OCI-LY1 (cell line): ENCODE results near the gene TNNT3.

Source experiments
- H2AFZ ChIP-seq: fragments of 200-600 bp; sonication (generic), shearing (Covaris generic); 2 replicates; pipeline ENCODE4 v1.6.0; 2014; ENCODE audit warnings: antibody characterized with exemption, mild to moderate bottlenecking, low read length
- H3F3A ChIP-seq: fragments of 200-600 bp; sonication (generic), shearing (Covaris generic); 2 replicates; pipeline ENCODE4 v1.6.0; 2014; ENCODE audit warnings: mild to moderate bottlenecking, antibody characterized with exemption, low read length, moderate library complexity; ENCODE audit not compliant: insufficient read depth
- H3K27ac ChIP-seq: fragments of 200-600 bp; sonication (generic); 2 replicates; pipeline ENCODE4 v1.5.1; 2014; ENCODE audit warnings: low read length, mixed run types, mild to moderate bottlenecking, low read depth; ENCODE audit not compliant: poor library complexity, severe bottlenecking
- H3K27me3 ChIP-seq: fragments of 200-600 bp; sonication (generic); 2 replicates; pipeline ENCODE4 v1.6.0; 2014; ENCODE audit warnings: antibody characterized with exemption, mild to moderate bottlenecking, low read length, moderate library complexity; ENCODE audit not compliant: insufficient read depth
- H3K36me3 ChIP-seq: fragments of 200-600 bp; sonication (generic); 2 replicates; pipeline ENCODE4 v1.6.1; 2014; ENCODE audit warnings: mild to moderate bottlenecking, antibody characterized with exemption, low read length, moderate library complexity, mixed read lengths; ENCODE audit not compliant: insufficient read depth
- H3K4me1 ChIP-seq: fragments of 200-600 bp; sonication (generic); 2 replicates; pipeline ENCODE4 v1.5.1; 2014; ENCODE audit warnings: mild to moderate bottlenecking, low read length, moderate library complexity; ENCODE audit not compliant: insufficient read depth, severe bottlenecking
- H3K4me2 ChIP-seq: fragments of 200-600 bp; sonication (generic), shearing (Covaris generic); 2 replicates; pipeline ENCODE4 v1.6.1; 2014; ENCODE audit warnings: low read length
- H3K4me3 ChIP-seq: fragments of 200-600 bp; sonication (generic); 2 replicates; pipeline ENCODE4 v1.5.1; 2014; ENCODE audit warnings: low read length, low read depth, mild to moderate bottlenecking, mixed read lengths; ENCODE audit not compliant: poor library complexity, severe bottlenecking
- H3K79me2 ChIP-seq: fragments of 200-600 bp; shearing (Covaris generic); 2 replicates; pipeline ENCODE4 v1.6.1; 2016; ENCODE audit warnings: mixed run types, low read length, mixed read lengths; ENCODE audit not compliant: insufficient read depth
- H3K9ac ChIP-seq: fragments of 200-600 bp; sonication (generic), shearing (Covaris generic); 2 replicates; pipeline ENCODE4 v1.6.1; 2014; ENCODE audit warnings: mild to moderate bottlenecking, low read length, mixed read lengths
- H3K9me2 ChIP-seq: fragments of 200-600 bp; sonication (generic), shearing (Covaris generic); 2 replicates; pipeline ENCODE4 v1.6.1; 2014; ENCODE audit warnings: low read depth, mild to moderate bottlenecking, low read length, mixed read lengths
- H3K9me3 ChIP-seq: fragments of 200-600 bp; shearing (Covaris generic); 2 replicates; pipeline ENCODE4 v1.6.1; 2014; ENCODE audit warnings: low read length, mixed read lengths
- H4K20me1 ChIP-seq: fragments of 200-600 bp; sonication (generic), shearing (Covaris generic); 2 replicates; pipeline ENCODE4 v1.6.0; 2016; ENCODE audit warnings: mild to moderate bottlenecking, low read length; ENCODE audit not compliant: insufficient read depth
- EZH2 ChIP-seq: fragments of 200-600 bp; sonication (generic), shearing (Covaris generic); IDR thresholded peaks from 2 replicates; pipeline ENCODE4 v1.8.0; 2017; ENCODE audit warnings: borderline replicate concordance, mixed run types, mild to moderate bottlenecking, antibody characterized with exemption, low read length, moderate library complexity, mixed read lengths
- TF ChIP-seq, protein P1 (sequence below): fragments of 200-600 bp; sonication (generic), shearing (Covaris generic); IDR thresholded peaks from 2 replicates; pipeline ENCODE4 v1.5.1; 2017; ENCODE audit warnings: mild to moderate bottlenecking, antibody characterized with exemption, low read length, moderate library complexity, mixed read lengths

Gene TNNT3

DNA sequence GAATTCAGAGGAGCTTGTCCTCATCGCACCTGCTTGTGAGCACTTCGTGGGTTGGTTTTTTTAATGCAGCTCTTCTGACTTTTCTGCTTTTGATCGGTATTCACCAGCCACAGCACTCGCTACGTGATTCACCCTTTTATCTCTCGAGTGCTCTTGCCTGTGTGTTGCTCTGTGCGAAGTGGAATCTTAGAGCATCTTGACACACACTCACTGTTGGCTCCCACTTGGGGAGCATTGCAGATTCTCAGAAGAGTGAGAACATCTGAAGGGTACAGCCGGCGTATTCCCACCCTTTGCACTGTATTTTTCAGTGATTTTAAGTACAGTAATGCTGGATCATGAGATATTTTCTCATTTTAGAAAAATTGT is 10.9 kb downstream of the TNNT3 start:
- H3K9me2 ChIP-seq = no peaks in the 10 kb centered on the region
- H3K27me3 ChIP-seq = 0 out of 2 replicates have a peak, but pooled peaks cover 5% of the 10 kb centered on the region
- H3K27ac ChIP-seq = no peak overlapping the region
- no peaks in the 10 kb centered on the region for H3K9me3 ChIP-seq
- H2AFZ ChIP-seq = no peak overlapping the region
- no peak overlapping the region for H3K4me2 ChIP-seq
- H3K9ac ChIP-seq = no peak overlapping the region
- no peaks in the 10 kb centered on the region for H3K79me2 ChIP-seq
- H3K4me1 ChIP-seq = no peaks in the 10 kb centered on the region
- no peaks in the 10 kb centered on the region for H3F3A ChIP-seq
- H3K4me3 ChIP-seq = no peak overlapping the region
- no peak for TF ChIP-seq EZH2
- no peaks in the 10 kb centered on the region for H4K20me1 ChIP-seq
- no peaks in the 10 kb centered on the region for H3K36me3 ChIP-seq

DNA sequence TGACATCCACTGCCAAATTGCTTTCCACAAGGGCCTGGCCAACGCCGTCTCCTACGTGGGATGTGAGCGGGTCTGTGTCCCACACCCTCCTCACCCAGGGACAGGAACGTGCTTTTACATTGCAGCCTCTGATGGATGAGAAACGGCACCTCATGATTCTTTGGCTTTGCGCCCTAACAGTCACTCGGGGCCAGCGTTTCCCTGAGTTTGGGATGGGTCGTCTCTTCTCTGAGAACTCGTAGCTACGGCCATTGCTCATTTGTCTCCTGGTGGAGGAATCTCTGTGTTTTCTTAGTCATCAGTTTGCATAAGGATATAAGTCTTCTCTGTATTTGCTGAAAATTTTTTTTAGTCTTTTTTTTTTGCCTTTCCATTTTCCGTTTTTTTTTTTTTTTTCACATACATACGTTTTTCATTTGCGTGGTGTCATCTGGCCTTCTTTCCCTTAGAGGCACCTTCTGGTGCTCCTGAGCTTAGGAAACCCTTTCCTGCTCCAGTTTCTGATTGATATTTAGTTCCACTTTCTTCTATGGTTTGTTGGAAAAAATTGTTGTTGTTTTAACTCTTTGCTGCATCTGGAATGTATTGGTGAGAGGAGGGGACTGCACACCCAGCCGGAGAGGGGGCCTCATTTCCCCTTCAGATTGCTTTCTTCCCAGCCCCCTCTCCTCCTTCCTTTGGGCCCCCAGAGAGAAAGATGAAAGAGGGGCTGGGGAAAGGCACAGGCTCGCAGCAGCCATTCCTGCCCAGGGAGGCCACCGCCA is 12.0 kb downstream of the TNNT3 start:
- no peak overlapping the region for H3K4me3 ChIP-seq
- H3K4me2 ChIP-seq = no peak overlapping the region
- H3K27ac ChIP-seq = no peak overlapping the region
- no peak overlapping the region for H2AFZ ChIP-seq
- no peaks in the 10 kb centered on the region for H3K4me1 ChIP-seq
- no peaks in the 10 kb centered on the region for H4K20me1 ChIP-seq
- no peaks in the 10 kb centered on the region for H3K79me2 ChIP-seq
- no peaks in the 10 kb centered on the region for H3K9me2 ChIP-seq
- no peaks in the 10 kb centered on the region for H3K36me3 ChIP-seq
- H3K27me3 ChIP-seq = no peaks in the 10 kb centered on the region
- TF ChIP-seq, protein P1, sequence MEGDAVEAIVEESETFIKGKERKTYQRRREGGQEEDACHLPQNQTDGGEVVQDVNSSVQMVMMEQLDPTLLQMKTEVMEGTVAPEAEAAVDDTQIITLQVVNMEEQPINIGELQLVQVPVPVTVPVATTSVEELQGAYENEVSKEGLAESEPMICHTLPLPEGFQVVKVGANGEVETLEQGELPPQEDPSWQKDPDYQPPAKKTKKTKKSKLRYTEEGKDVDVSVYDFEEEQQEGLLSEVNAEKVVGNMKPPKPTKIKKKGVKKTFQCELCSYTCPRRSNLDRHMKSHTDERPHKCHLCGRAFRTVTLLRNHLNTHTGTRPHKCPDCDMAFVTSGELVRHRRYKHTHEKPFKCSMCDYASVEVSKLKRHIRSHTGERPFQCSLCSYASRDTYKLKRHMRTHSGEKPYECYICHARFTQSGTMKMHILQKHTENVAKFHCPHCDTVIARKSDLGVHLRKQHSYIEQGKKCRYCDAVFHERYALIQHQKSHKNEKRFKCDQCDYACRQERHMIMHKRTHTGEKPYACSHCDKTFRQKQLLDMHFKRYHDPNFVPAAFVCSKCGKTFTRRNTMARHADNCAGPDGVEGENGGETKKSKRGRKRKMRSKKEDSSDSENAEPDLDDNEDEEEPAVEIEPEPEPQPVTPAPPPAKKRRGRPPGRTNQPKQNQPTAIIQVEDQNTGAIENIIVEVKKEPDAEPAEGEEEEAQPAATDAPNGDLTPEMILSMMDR = no peak
- no peak for TF ChIP-seq EZH2
- H3K9me3 ChIP-seq = no peaks in the 10 kb centered on the region
- H3K9ac ChIP-seq = no peak overlapping the region
- no peaks in the 10 kb centered on the region for H3F3A ChIP-seq

- no peaks in the 10 kb centered on the region for H3K4me1 ChIP-seq
- H3K9me2 ChIP-seq = no peaks in the 10 kb centered on the region
Measured at GRCh38 chr11:1932105-1932480, 12.6 kb downstream of the TNNT3 start.

More at GRCh38 chr11:1932105-1932480, 12.6 kb downstream of the TNNT3 start:
- no peaks in the 10 kb centered on the region for H3K9me3 ChIP-seq
- H3K4me3 ChIP-seq = no peak overlapping the region
- H2AFZ ChIP-seq = no peak overlapping the region
- H4K20me1 ChIP-seq = no peaks in the 10 kb centered on the region
- H3K79me2 ChIP-seq = no peaks in the 10 kb centered on the region
- H3K36me3 ChIP-seq = no peaks in the 10 kb centered on the region
- TF ChIP-seq, protein P1 = no peak
- TF ChIP-seq EZH2 = no peak
- H3F3A ChIP-seq = no peaks in the 10 kb centered on the region
- no peak overlapping the region for H3K27ac ChIP-seq
- no peaks in the 10 kb centered on the region for H3K27me3 ChIP-seq
- H3K4me2 ChIP-seq = no peak overlapping the region
- no peak overlapping the region for H3K9ac ChIP-seq
